RWPE2 (cell line): ENCODE measurements around the gene KCTD19.

Source experiments
- ATAC-seq: fragments of 200-7000 bp; cut with Tn5 transposase; 3 replicates; pipeline ENCODE4 v1.9.1; 2021; ENCODE audit warnings: low read depth
- DNase-seq: peaks from one replicate; pipeline ENCODE4 v3.0.0-alpha.2; 2020; ENCODE audit warnings: low spot score
- H3K27ac ChIP-seq: fragments of 450-650 bp; 2 replicates; pipeline ENCODE4 v1.5.1; 2017; ENCODE audit warnings: mild to moderate bottlenecking; ENCODE audit not compliant: poor library complexity, severe bottlenecking
- H3K27me3 ChIP-seq: fragments of 250-450 bp; sonication (Bioruptor Pico); 2 replicates; pipeline ENCODE4 v1.5.1; 2021; ENCODE audit warnings: mild to moderate bottlenecking, moderate library complexity; ENCODE audit not compliant: insufficient read depth, poor library complexity, severe bottlenecking
- H3K36me3 ChIP-seq: fragments of 250-450 bp; sonication (Bioruptor Pico); 2 replicates; pipeline ENCODE4 v1.5.1; 2020; ENCODE audit warnings: low read depth, mild to moderate bottlenecking, moderate library complexity
- H3K4me1 ChIP-seq: fragments of 250-450 bp; sonication (Bioruptor Pico); 2 replicates; pipeline ENCODE4 v1.5.1; 2021; ENCODE audit warnings: mild to moderate bottlenecking, moderate library complexity; ENCODE audit not compliant: insufficient read depth, poor library complexity, severe bottlenecking
- H3K4me3 ChIP-seq: fragments of 250-450 bp; sonication (Bioruptor Pico); 2 replicates; pipeline ENCODE4 v1.5.1; 2021; ENCODE audit warnings: mild to moderate bottlenecking, moderate library complexity; ENCODE audit not compliant: severe bottlenecking
- H3K9me3 ChIP-seq: fragments of 250-450 bp; sonication (Bioruptor Pico); 2 replicates; pipeline ENCODE4 v1.5.1; 2021; ENCODE audit warnings: mild to moderate bottlenecking, moderate library complexity; ENCODE audit not compliant: severe bottlenecking
- CTCF ChIP-seq: fragments of 450-650 bp; IDR thresholded peaks from one replicate; pipeline ENCODE4 v1.5.1; 2017; ENCODE audit warnings: mild to moderate bottlenecking, moderate library complexity; ENCODE audit not compliant: poor library complexity, severe bottlenecking

KCTD19 gene

GRCh38 chr16:67281536-67282446, 44.8 kb downstream of the KCTD19 start:
- Histone ChIP-seq H3K27me3 (no peaks in the 10 kb centered on the region), H3K4me3 (no peak overlapping the region), H3K27ac (no peak overlapping the region), H3K36me3 (peaks cover 47% of the 10 kb centered on the region), H3K9me3 (no peaks in the 10 kb centered on the region), H3K4me1 (peaks cover 19% of the 10 kb centered on the region)
- ATAC-seq, result no peak
- TF ChIP-seq CTCF, result no peak
- DNase-seq, result no peak

GRCh38 chr16:67280090-67281015, 46.2 kb downstream of the KCTD19 start:
- TF ChIP-seq CTCF, result no peak
- DNase-seq (no peak), ATAC-seq (no peak)
- H3K36me3 ChIP-seq, result peaks cover 58% of the 10 kb centered on the region
- peaks cover 21% of the 10 kb centered on the region for H3K4me1 ChIP-seq
- H3K27ac ChIP-seq, result peak overlapping the region; percentile 95
- H3K9me3 ChIP-seq, result no peaks in the 10 kb centered on the region
- peak overlapping the region; percentile 80 for H3K4me3 ChIP-seq
- H3K27me3 ChIP-seq, result no peaks in the 10 kb centered on the region

- DNase-seq (no peak), ATAC-seq (peak; percentile 78)
- Histone ChIP-seq H3K4me1 (peaks cover 21% of the 10 kb centered on the region), H3K27ac (peak within 1 kb of the TSS; percentile 95), H3K27me3 (no peaks in the 10 kb centered on the region), H3K36me3 (peaks cover 52% of the 10 kb centered on the region), H3K9me3 (no peaks in the 10 kb centered on the region), H3K4me3 (peak within 1 kb of the TSS; percentile 80)
- peak; percentile 96 for TF ChIP-seq CTCF
These were observed 47.0 kb downstream of the KCTD19 start, which contains the start of gene PLEKHG4 for GRCh38 chr16:67279296-67280089. TSS of gene PLEKHG4 (plus strand) at chr16:67279532. CDS start at chr16:67280045, 513 bp downstream.

GRCh38 chr16:67278773-67279295, 47.7 kb downstream of the KCTD19 start:
- Histone ChIP-seq H3K9me3 (no peaks in the 10 kb centered on the region), H3K36me3 (peaks cover 49% of the 10 kb centered on the region), H3K27me3 (no peaks in the 10 kb centered on the region), H3K4me3 (peak overlapping the region; percentile 80), H3K4me1 (peaks cover 21% of the 10 kb centered on the region), H3K27ac (peak overlapping the region; percentile 95)
- ATAC-seq (peak; percentile 5; the same call in 2 of the 3 replicates), DNase-seq (no peak)
- TF ChIP-seq CTCF, result no peak
